EL (cell line): Measurements from ENCODE around the gene NHLH2.

Source experiments
- DNase-seq: peaks from one replicate; pipeline ENCODE4 v3.0.0-alpha.2; 2016

NHLH2 gene

DNA sequence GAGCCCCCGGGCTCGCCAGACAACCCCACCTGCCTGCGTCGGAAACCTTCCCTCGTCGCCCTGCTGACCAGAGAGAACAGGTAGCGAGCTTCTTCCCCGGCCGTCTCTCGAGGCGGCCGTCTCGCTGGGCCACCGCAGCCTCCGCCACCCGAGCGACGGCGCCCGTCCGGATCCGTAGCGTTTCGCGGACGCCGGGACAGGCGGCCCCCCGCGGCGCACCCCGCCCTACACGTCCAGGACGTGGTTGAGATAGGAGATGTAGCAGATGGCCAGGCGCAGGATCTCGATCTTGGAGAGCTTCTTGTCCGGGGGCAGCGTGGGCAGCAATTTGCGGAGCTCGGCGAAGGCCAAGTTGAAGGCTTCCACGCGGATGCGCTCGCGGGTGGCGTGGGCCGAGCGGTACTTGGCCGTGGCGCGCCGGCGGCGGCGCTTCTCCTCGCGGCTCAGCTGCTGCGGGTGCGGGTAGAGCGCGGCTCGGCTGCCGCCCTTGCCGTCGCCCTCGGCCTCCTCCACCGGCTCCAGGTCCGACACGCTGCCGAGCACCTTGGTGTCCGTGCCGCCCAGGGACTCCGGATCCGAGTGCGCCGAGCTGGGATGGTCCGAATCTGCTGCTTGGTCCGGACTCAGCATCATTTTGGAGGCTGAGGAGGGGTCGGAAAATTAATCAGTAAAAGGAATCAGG, 3.0 kb downstream of the NHLH2 start:
- DNase-seq, result no peak

DNA sequence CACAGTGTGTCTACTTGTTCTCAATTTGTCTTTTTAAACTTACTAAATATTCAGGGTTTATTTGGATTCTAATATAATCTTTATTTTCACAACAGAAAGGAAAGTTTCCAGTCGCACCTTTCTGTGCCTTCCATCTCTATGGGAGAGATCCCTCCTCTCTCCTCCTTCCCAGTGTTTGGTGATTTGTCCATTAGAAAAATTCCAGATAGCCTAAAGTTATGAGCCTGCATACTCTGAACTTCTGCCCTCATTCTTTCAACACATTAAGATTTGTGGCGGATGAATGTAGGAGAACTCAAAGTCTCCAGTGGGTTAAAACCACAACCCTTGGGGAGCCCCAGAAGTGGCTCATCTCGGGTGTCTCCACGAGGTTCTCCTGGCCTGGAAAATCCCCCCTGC, 3.6 kb downstream of the NHLH2 start:
- DNase-seq, result no peak

DNA sequence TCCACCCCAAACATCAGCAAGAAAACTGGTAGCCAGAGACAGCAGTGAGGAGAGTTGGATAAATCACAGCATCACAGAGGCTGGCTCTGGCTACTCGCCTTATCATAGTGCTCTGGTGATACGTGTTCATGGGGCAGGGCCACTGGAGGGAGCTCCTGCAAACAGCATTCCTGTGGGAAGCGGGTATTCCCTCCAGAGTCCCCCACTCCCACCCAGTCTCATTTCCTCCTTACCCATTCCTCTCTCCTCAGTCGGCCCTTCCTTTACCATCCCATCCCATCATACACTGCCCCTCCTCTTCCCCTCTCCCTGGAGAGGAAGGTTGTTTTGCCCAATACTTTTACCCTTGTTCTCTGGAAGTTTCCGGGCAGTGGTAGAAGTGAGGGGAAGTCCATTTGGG, 7.1 kb downstream of the NHLH2 start:
- DNase-seq, result no peak

DNA sequence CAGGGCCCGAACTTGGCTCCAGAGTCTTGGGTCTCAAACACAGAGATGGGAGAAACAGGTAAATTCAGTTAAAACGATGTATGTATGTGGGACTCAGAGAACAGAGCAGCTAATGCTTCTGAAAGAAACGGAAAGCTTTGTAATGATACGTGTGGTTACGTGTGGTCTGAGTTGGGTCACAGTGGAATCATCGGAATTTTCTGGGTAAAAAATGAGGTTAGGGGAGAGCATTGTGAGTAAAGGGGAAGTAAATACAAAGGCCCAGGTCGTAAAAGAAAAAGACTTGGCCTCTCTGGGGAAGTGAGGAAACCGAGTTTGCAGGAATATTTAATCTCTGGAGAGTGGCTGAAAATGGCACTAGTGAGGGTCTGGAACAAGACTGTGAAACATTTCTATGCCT, 8.3 kb downstream of the NHLH2 start:
- no peak for DNase-seq

DNA sequence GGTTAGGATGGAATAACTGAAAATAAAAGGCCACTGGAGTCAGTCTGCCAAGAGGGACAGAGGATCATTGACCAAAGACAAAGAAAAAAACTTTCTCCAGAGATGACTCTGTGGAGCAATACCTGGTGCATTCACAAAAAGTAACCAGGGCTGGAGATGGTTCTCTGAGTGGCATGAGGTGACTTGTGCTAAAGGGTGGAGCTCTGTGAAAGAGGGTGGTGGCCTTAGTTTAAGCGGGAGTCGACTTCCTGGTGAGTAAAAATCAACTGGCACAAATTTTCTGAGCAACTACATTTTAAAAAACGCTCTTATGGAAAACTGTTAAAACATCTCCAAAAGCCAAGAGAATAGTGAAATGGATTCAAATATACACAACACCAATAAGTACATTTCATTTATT, 10.0 kb downstream of the NHLH2 start:
- no peak for DNase-seq

DNA sequence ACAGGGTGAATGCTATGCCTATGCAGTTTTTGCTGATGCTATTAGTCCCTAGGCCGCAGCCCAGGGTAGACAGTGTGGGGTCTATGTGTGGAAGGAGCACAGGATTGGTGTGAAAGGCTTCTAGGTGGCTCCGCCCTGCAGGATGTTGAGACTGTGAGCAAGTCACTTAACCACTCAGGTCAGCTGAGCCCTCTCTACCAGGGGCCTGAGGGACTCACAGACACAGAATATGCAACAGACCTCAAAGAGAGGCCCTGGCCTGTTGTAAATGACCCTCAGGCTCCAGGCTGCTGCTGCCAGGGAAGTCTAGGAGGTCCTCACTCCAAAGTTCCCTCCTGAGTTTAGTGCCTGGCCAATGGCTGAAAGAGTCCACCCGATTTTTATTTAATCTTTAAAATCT, 11.0 kb downstream of the NHLH2 start:
- DNase-seq, result no peak

DNA sequence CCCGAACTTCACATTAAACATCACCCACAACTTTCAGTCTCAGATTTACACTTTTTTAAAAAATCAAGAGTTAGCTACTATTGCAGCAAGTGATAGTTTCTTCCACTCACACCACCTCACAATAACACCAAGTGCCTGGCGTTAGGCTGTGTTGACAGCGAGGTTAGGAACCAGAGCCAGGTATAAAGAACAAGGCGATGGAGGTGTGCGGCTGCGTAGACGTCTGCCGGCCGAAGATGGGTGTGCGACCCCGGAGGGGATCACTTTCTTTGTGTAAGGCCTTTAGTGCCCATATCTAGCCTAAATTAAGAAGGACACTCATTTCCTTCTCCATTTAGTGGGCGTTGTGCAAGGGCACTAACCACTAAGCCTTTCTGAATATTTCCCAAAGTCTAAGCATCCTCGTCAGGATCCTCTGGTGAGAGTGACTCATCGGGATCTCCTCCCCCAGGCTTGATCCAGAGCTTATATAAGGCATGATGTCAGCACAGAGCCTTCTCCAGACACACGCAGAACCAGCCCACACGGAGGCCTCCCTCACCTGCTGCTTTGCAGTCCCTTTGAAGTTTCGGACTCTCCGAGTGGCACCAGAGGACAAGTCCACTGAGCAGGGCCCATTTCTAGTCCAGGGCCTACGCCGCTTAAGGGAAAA, 11.8 kb downstream of the NHLH2 start:
- peak; percentile 90 for DNase-seq

DNA sequence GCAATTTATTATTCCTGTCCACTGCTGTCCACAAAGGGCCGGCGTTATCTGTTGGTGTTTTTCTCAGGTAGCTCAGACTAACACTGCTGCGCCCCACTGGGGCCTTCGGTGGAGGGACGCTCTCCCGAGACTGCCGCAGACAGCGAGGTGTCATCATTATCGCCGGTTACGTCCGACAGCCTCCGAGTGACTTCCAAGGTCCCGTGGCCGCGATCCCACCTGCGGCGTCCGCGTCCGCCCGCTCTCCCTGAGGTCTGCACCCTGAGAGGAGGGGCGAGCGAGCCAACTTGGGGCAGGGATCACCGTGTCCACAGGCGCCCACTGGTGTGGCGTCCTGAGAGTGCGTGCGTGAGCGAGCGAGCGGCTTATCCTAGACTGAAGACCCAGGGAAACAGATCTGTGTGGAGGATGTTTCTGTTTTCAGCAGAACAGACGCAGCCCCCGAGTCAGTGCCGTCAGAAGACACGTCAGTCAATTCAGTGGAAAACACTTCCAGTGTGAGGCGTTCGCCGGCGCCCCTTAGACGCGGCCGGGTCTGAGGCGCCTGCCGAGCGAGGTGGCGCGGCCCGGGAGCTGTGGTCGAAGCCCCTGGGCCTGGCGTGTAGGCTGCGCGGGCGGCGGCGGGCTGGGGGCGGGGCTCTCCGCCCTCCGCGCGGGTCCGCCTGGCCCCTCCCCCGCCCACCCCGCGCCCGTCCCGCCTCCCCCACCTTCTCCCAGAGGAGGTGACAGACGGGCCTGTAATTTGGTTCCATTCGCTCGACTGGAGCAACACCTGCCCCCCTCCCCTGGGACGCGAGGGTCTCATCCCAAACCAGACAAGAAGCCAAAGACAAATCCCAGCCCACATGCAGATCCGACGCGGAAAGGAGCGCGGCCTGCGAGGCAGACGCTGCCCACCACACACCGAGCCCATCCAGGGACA, 12.6 kb downstream of the NHLH2 start:
- DNase-seq, result no peak

DNA sequence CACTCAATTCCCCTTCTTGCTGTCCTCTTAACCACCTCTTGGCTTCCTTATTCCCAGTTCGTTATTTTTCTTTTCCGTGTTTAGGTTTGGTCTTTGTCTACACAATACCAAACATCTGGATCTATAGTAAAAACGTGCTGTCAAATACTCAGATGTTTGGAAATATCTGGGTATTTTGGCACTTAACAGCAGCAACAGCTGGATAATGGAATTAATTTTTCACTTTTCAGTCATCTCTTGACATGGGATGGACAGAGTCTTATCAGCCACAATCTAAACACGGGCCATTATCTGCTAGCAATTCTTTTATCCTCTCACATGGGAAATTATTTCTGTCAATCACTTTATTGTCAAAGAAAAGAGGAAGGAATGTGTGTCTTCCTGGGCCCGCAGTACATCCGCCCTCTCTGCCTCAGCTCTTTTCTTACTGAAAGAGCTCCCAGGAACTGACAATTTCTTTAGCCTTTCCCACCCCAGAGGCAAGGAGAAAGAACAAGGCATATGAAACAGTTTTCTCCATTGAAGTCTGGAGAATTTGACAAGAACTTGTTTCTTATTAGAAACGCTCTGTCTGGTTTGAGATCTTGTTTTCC, 13.4 kb downstream of the NHLH2 start:
- DNase-seq, result no peak

DNA sequence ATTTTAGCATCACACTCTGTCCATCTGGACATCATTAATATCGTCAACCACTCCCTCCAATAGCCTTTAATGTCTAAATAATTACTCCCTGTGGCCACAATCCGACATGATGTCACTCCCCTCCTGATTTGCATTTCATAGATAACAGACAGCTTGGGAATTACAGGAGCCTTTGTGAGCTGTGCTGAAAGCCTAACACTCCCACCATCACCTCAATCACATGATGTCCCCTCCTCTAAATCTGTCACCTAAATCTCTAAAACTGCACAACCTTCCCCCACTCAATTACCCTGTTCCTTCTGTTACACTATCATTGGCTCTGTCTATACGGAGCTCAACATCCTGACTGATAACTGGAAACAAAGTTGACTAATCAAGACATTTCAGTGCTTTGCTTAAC, 14.3 kb downstream of the NHLH2 start:
- DNase-seq, result no peak

DNA sequence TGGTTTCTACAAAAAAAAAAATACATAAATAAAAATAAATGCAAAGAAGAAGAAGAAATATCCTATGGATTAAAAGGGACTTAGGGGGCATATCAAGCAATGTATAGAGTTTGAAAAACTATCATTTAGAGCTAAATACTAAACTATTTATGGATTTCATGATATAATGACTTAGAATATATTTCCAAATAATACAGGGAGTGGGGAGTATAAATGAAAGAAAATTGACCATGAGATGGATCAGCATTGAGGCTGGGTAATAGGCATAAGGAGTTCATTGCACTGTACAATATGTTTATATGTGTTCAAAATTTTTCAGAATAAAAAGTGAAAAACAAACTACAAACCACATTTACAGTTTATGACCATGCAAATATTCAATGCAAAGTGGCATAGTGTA, 18.8 kb downstream of the NHLH2 start:
- no peak for DNase-seq

DNA sequence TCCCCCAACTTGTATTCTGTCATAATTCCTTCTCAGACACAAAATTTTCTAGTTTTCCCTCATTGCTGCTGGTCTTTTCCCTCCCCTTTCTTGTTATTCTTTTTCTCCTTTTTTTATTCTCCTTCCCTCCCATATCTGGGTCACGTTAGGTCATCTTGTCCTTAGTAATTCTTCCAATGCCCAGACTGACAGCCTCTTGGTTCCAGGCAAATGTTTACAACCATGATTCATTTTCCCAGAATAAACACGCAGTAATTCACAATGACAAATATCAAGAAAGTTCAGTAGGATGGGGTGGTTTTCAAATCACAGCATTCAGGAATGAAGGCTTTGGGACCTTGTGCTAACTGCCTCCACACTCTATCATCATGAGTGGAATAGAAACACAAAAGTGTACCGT, 25.2 kb downstream of the NHLH2 start:
- no peak for DNase-seq

DNA sequence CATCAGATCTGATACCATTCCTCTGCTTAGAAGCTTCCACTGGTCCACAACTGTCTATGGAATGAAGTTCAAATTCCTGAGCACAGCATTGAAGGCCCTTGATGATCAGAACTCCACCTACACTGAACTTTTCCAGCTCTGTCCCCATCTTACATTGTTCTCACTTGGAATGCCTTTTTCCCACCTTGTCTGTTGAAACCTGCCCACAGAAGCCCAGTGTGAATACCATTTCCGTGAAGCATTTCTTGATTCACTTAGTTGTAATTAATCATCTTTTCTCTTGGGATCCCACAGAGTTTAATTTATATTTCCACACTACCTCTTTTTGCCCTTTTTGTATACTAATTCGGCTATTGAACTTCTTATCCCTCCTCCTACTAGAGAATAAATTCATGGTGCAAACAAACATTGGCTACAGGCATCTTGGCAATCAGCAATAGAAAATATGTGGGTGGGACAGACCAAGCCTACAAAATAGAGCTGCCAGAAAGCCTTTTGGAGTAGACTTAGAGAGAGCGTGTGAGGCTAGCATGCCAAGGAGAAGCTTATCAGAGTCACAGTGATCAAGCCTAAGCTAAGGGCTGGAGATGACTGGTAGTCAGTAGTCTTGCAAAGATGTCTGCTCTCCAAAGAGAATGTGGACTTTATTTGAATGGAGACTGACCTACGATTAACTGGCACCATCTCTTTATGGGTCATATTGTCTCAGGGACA, 26.1 kb downstream of the NHLH2 start:
- DNase-seq, result no peak

DNA sequence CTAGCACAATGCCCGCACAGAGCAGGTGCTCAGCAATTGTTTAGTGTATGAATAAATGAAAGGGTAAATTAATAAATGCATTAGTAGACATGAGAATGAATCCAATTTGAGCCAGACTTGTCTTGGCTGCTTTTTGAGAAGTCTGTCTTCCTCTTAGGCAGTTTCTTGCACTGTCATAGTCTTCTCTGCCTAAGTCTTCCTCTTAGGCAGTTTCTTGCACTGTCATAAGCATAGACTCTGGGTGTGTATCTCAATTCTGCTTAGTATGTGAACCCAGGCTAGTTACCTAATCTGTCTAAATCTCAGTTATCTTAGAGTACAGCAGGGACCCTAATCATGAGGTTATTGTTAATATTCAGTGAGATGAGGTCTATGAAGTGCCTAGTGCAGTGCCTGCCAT, 27.2 kb downstream of the NHLH2 start:
- DNase-seq, result no peak

DNA sequence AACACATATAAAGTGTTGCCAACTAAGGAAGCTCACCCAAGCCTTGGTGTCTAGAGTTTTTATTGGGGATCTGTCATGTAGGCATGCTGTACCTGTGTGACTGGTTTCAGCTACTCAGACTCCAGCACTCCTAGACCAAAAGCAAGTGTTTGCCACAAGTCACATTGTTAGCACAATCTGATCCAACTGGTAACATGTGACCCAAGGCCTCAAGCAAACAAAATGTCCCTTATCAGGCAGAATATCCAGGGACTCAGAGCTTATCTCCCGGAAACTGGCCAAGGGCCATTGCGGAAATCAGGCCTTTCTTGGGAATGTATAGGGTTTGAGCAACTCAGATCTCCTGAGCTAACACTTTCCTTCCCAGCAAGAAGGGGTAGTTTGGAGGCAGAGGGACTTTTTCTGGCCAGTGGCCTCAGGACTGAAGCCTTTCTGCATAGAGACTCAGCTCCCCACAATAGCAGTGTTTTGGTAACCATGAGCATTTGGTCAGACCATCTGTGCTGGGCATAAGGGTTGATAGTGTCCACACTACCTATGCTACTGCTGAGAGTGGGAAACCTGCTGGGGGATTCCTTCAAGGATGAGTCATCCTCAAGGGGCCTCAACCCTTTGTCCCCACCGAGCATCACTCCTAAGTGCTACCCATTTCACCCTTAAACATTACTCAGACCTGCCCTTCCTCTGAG, 29.6 kb downstream of the NHLH2 start:
- no peak for DNase-seq

DNA sequence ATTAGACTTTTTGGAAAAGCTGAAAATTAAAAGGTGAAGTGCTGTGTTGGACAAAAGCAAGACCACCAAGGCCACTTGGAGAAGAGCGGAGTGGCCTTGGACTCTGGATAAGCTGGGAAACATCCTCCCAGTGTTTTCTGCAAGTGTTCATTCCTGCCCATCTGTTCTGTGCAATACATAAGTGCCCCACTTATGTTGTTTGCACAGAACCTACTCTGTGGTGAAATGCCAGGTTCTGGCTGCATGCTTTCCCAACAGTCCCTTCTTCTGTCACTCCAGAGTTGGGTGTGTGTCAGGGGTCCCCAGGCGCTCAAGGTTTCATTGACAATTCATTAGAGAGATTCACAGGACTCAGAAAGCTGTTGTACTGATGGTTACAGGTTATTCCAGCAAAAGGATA, 30.3 kb downstream of the NHLH2 start:
- DNase-seq, result no peak

DNA sequence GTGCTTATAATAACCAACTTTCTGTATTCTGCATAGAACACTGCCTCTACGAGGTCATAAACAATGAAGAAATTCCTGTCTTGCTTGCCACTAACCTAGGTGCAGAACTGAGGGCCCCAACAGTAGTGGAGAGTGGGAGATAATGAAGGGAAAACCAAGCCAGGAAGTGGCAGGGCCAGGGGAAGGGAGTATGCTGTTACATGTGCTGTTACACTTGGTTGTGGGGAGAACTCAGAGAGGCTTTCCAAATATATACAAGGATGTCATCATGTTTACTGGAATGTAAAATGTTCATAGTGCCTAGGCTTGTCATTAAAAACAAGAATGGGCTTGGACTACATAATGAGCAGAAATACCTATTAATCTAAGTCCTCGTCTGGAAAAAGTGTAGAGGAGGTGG, 31.1 kb downstream of the NHLH2 start:
- no peak for DNase-seq

DNA sequence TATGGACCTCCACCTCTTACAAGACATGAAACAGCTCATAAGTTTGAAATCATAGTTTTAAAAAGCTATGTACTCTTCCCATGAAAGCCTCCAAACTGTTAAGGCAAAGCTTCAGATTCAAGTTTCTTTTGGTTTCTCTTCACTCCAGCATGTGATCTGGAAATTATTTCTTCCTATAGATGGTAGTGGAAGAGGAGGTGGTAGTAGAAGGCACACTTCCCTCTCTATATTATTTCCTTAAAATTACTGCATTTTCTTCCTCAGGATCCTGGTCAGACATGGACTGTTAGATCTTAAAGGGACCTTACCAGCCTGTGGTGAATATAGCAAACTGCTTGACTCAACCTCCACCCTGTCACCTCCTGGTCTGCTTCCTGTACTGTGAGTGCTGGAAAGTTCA, 31.9 kb downstream of the NHLH2 start:
- DNase-seq, result no peak

DNA sequence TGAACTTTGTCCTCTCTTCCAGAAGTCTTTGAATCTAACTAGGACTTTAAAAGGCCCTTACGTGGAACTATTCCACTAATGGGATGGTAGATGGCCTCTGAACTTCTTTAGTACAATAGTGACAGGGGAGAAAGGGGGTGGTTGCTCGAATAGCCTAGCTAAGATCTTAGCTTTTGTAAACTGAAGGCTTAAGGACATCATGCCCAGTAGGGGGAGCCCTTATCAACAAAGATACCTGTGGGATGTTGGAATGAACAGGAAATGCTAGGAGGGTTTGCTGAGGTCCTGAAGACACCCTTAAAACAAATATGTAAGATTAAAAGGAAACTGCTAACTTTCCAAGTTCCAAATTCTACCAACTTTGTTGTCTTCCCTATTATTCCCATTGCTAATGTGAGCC, 33.2 kb downstream of the NHLH2 start:
- peak; percentile 70 for DNase-seq

DNA sequence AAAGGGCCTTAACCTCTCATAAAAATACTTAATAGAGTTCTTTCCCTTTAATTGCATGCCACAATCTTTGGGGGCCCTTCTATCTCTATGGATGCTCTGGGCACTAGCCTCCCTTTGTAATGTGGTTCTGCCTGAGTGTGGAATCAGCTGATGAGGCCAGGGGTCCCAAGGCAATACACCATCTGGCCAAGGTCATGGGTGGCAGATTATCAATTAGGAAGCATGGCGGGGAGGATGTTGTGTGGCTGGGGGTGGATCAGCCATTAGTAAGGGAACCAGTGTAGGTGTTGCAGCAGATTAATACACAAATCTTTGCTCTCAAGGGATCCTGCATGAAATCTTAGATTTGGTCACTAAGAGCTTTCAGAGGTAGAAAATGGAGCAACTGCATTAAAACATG, 35.3 kb downstream of the NHLH2 start:
- no peak for DNase-seq

DNA sequence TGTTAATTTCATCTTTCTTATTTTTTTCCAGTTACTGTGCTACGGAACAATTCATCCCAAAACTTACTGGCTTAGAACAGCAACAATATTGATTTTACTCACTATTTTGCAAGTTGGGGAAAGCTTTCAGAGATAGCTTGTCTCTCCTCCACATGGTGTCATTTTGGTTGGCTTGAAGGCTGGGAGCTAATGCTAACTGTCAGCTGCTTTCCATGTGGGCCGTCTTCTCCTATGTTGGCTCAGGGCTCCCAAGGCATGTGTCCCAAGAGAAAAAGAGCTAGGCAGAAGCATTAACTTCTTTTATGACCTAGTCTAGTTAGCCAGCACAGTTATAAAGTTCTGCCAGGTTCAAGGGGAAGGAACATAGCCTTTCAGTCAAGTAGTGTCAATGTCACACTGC, 38.5 kb downstream of the NHLH2 start:
- DNase-seq, result no peak

DNA sequence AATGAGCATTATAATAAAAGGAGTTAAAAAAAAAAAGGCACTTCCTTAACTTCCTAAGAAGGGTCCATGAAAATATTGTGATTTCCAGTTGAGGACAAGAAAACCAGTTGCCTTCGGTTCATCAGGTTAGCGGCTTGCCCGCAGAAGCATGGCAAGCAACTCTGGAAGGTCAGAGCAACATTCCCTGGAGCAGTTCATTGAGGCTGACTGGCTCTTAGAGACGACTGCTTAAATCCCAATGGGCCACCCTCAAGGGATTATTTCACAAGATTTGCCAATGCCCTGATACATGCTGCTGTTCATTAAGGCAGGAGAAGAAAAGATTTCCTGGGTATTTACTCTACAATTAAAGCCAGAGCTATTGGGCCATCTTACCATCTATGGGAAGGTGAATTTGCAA, 43.4 kb downstream of the NHLH2 start:
- DNase-seq, result no peak
